ENCODE measurements around the gene ZKSCAN3. TPM values are rescaled to one million over a fixed set of nuclear protein-coding genes. Genes with fewer than 3 reads are reported as not detected.
A peak's percentile ranks its signal among the peaks of the same experiment; 100 is the strongest.
"Not testable (repeated sequence)": the region's sequence is repeated elsewhere in the genome, so short reads cannot be mapped to it uniquely, and the experiment has no call there.

ZKSCAN3 gene
- polyA plus RNA-seq, 1 donor from 2014 or later: 1.9 TPM

GRCh38 chr6:28354688-28355554, 5.2 kb downstream of the ZKSCAN3 start:
- Mint-ChIP-seq H3K9me3 (no peaks in the 10 kb centered on the region), H3K4me3 (peak overlapping the region in 3 of 4 donors; percentile 76 to 99 (median 99)), H3K4me1 (peaks cover 26 to 28% (median 28%) of the 10 kb centered on the region in 3 donors), H3K27ac (peak overlapping the region in 1 of 3 donors; percentile 59), H3K27me3 (no peaks in the 10 kb centered on the region), H3K36me3 (no peaks in the 10 kb centered on the region)

DNA sequence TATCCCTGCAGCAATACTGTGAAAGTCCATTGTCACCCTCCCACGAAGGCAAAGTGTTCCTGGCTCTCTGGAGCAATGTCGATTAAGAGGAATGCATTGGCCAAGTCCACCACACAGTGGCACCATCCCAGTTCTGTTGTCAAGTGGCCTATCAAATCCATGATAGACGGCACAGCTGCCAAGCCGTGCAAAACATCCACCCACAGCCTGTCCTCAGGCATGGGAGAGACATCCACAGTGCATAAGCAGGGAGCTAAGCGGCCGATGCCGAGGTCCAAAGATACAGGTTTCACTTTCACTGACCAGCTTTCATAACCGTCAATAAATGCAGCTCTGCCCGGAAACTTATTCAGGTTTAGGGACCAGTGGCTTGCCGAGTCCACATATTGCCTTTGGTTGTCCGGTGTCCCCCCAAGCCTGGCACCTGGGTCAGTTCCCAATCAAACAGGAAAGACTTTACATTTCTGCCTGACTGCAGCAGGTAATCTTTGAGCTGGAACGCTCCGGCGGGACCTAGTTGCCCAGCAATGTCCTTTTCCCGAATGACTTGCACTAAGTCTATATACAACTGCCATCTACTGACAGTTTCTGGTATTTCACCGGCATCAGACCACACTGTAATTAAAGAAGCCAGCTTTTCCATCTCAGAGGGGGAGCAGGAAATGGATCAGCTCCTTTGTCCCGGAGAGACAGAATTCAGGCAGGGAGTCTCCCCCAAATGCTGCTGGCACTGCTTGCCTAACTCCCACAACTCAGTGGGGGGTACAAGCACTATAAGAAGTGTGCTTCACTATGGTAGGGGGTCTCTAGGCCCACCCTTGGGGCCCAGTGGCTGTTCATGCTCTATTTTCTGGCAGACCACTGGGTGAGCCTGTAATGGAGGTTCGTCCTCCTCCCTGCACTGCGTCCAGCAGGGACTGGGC, 6.3 kb downstream of the ZKSCAN3 start:
- Mint-ChIP-seq H3K27me3 (no peaks in the 10 kb centered on the region), H3K4me1 (peaks cover 17 to 18% (median 18%) of the 10 kb centered on the region in 3 donors), H3K9me3 (no peaks in the 10 kb centered on the region), H3K4me3 (peak overlapping the region; percentile 76 to 99 (median 94)), H3K27ac (peak overlapping the region in 2 of 3 donors; percentile 59 to 60), H3K36me3 (peaks cover 2% of the 10 kb centered on the region)

GRCh38 chr6:28356666-28357020, 6.9 kb downstream of the ZKSCAN3 start:
- no peak overlapping the region for H3K4me3 Mint-ChIP-seq
- H3K9me3 Mint-ChIP-seq: no peaks in the 10 kb centered on the region
- no peak overlapping the region for H3K27ac Mint-ChIP-seq
- peaks cover 13 to 17% (median 15%) of the 10 kb centered on the region in 3 donors for H3K4me1 Mint-ChIP-seq
- H3K27me3 Mint-ChIP-seq: no peaks in the 10 kb centered on the region
- H3K36me3 Mint-ChIP-seq: peaks cover 7% of the 10 kb centered on the region

GRCh38 chr6:28357036-28357435, 7.3 kb downstream of the ZKSCAN3 start:
- H3K9me3 Mint-ChIP-seq: no peaks in the 10 kb centered on the region
- peaks cover 7% of the 10 kb centered on the region for H3K36me3 Mint-ChIP-seq
- no peak overlapping the region for H3K4me3 Mint-ChIP-seq
- H3K4me1 Mint-ChIP-seq: peaks cover 12 to 16% (median 12%) of the 10 kb centered on the region in 3 donors
- H3K27ac Mint-ChIP-seq: no peak overlapping the region
- no peaks in the 10 kb centered on the region for H3K27me3 Mint-ChIP-seq

DNA sequence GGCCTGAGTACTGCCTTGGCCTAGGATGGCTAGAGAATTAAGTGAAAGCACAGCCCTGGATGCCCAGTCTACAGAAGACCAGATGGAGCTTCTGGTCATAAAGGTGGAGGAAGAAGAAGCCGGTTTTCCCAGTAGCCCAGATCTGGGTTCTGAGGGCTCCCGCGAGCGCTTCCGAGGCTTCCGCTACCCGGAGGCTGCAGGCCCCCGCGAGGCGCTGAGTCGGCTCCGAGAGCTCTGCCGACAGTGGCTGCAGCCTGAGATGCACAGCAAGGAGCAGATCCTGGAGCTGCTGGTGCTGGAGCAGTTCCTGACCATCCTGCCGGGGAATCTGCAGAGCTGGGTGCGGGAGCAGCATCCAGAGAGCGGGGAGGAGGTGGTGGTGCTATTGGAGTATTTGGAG, 9.8 kb downstream of the ZKSCAN3 start:
- H3K4me3 Mint-ChIP-seq, H3K27ac Mint-ChIP-seq, H3K9me3 Mint-ChIP-seq, H3K27me3 Mint-ChIP-seq: not testable (repeated sequence)
- H3K36me3 Mint-ChIP-seq: peaks cover 12% of the 10 kb centered on the region
- peaks cover 10 to 11% (median 11%) of the 10 kb centered on the region in 3 donors for H3K4me1 Mint-ChIP-seq

DNA sequence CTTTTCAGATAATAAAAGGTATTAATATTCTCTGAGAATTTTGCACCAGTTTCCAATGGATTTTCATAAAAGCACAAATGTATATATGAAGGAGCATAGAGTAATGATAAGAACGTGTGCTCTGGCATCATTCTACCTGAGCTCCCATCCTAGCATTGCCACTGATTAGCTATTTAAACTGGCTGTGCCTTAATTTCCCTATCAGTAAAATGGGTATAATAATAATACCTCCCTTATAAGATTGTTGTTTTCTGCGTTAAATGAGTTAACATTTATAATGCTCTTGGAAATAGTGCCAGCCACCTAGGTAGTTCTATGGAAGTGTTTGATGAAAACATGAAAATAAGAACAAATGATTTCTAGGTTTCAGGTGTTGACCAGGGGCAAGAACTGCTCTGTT, 11.2 kb downstream of the ZKSCAN3 start:
- H3K27ac Mint-ChIP-seq: no peak overlapping the region
- no peaks in the 10 kb centered on the region for H3K9me3 Mint-ChIP-seq
- H3K4me1 Mint-ChIP-seq: peaks cover 3 to 5% (median 4%) of the 10 kb centered on the region in 3 donors
- H3K27me3 Mint-ChIP-seq: no peaks in the 10 kb centered on the region
- H3K36me3 Mint-ChIP-seq: peaks cover 18% of the 10 kb centered on the region
- H3K4me3 Mint-ChIP-seq: no peak overlapping the region

GRCh38 chr6:28365590-28365989, 15.8 kb downstream of the ZKSCAN3 start:
- H3K27ac Mint-ChIP-seq, H3K27me3 Mint-ChIP-seq, H3K9me3 Mint-ChIP-seq: not testable (repeated sequence)
- Mint-ChIP-seq H3K36me3 (peaks cover 20% of the 10 kb centered on the region), H3K4me1 (peaks cover 10 to 15% (median 10%) of the 10 kb centered on the region in 3 donors), H3K4me3 (peak overlapping the region in 2 of 4 donors; percentile 18 to 49)

GRCh38 chr6:28368522-28368921, 18.8 kb downstream of the ZKSCAN3 start:
- H3K27ac Mint-ChIP-seq: no peak overlapping the region
- H3K27me3 Mint-ChIP-seq: peaks cover 1% of the 10 kb centered on the region
- H3K36me3 Mint-ChIP-seq: peaks cover 9% of the 10 kb centered on the region
- H3K9me3 Mint-ChIP-seq: no peaks in the 10 kb centered on the region
- peaks cover 18 to 22% (median 22%) of the 10 kb centered on the region in 3 donors for H3K4me1 Mint-ChIP-seq
- H3K4me3 Mint-ChIP-seq: no peak overlapping the region

DNA sequence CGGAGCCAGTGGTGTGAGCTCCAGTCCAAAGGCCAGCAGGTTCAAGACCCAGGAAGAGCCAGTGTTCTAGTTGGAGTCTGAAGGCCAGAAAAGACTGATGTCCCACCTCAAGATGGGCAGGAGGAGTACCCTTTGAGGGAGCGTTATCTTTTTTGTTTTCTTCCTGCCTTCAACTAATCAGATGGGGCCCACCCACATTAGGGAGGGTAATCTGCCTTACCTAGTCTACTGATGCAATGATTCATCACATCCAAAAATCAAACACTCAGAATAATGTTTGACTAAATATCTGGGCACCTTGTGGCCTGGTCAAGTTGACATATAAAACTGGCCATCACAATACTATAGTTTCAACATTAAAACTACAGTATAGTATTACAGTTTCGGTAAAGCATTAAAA, 19.7 kb downstream of the ZKSCAN3 start:
- peaks cover 18 to 22% (median 22%) of the 10 kb centered on the region in 3 donors for H3K4me1 Mint-ChIP-seq
- no peak overlapping the region for H3K4me3 Mint-ChIP-seq
- peaks cover 9% of the 10 kb centered on the region for H3K36me3 Mint-ChIP-seq
- H3K9me3 Mint-ChIP-seq: no peaks in the 10 kb centered on the region
- H3K27ac Mint-ChIP-seq: no peak overlapping the region
- H3K27me3 Mint-ChIP-seq: peaks cover 1% of the 10 kb centered on the region

GRCh38 chr6:28370440-28370839, 20.7 kb downstream of the ZKSCAN3 start:
- peaks cover 1% of the 10 kb centered on the region for H3K27me3 Mint-ChIP-seq
- H3K9me3 Mint-ChIP-seq: no peaks in the 10 kb centered on the region
- H3K36me3 Mint-ChIP-seq: peaks cover 8% of the 10 kb centered on the region
- H3K4me3 Mint-ChIP-seq: no peak overlapping the region
- H3K4me1 Mint-ChIP-seq: peaks cover 18 to 25% (median 22%) of the 10 kb centered on the region in 3 donors
- no peak overlapping the region for H3K27ac Mint-ChIP-seq

GRCh38 chr6:28371280-28371679, 21.5 kb downstream of the ZKSCAN3 start:
- peaks cover 1% of the 10 kb centered on the region for H3K27me3 Mint-ChIP-seq
- peaks cover 8% of the 10 kb centered on the region for H3K36me3 Mint-ChIP-seq
- peak overlapping the region in 1 of 4 donors; percentile 70 for H3K4me3 Mint-ChIP-seq
- H3K4me1 Mint-ChIP-seq: peaks cover 18 to 25% (median 22%) of the 10 kb centered on the region in 3 donors
- no peaks in the 10 kb centered on the region for H3K9me3 Mint-ChIP-seq
- H3K27ac Mint-ChIP-seq: peak overlapping the region in 2 of 3 donors; percentile 63 to 70

DNA sequence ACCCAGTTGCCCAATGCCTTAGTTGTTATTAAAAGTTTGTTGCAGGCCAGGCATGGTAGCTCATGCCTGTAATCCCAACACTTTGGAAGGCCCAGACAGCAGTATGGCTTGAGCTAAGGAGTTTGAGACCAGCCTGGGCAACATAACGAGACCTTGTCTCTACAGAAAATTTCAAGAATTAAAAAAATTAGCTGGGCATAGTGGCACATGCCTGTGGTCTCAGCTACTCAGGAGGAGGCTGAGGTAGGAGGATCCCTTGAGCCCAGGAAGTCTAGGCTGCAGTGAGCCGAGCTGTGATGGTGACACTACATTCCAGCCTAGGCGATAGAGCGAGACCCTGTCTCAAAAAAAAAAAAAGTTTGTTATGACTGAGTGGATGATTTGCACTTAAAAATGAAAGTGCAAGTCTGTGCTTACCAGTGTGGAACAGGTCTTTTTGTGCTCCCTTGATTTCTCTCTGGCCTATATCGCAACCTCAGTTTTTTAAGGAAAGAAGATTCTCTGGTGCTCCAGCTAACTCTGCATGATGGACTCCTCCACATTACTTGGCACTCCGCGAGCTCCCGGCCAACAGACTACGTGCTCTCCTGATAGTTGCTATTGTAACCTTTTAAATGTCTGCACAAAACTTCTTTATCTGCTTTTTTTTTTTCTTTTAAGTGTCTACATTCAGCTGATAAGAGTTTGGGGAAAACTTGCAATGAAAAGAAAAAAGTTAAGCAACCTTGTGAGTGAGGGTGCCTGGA, 22.1 kb downstream of the ZKSCAN3 start:
- Mint-ChIP-seq H3K27ac (peak overlapping the region; percentile 70 to 96 (median 74)), H3K27me3 (peaks cover 1% of the 10 kb centered on the region), H3K4me3 (peak overlapping the region in 2 of 4 donors; percentile 70 to 88), H3K36me3 (peaks cover 8% of the 10 kb centered on the region), H3K9me3 (no peaks in the 10 kb centered on the region), H3K4me1 (peaks cover 18 to 25% (median 22%) of the 10 kb centered on the region in 3 donors)

DNA sequence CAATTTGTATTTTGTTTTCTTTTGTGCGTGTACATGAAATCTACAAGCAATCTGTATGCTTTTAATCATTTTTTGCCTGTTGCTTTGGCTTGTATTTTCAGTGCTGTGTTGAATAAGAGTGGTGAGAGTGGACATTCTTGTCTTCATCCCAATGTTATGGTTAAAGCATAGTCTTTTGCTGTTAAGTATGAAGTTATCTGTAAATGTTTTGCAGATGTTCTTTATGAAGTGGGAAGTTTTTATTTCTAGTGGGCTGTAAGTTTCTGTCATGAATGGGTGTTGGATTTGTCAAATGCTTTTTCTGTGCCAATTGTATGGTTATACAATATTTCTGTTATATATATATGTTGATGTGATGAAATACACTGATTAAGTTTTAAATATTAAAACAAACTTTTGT, 24.2 kb downstream of the ZKSCAN3 start:
- no peak overlapping the region for H3K4me3 Mint-ChIP-seq
- H3K27ac Mint-ChIP-seq: no peak overlapping the region
- H3K36me3 Mint-ChIP-seq: peaks cover 12% of the 10 kb centered on the region
- H3K9me3 Mint-ChIP-seq: no peaks in the 10 kb centered on the region
- H3K4me1 Mint-ChIP-seq: peaks cover 5 to 15% (median 12%) of the 10 kb centered on the region in 3 donors
- H3K27me3 Mint-ChIP-seq: peaks cover 1% of the 10 kb centered on the region

- H3K4me1 Mint-ChIP-seq: peaks cover 1 to 16% (median 8%) of the 10 kb centered on the region in 3 donors
- no peak overlapping the region for H3K27ac Mint-ChIP-seq
- H3K27me3 Mint-ChIP-seq: no peaks in the 10 kb centered on the region
- H3K36me3 Mint-ChIP-seq: peaks cover 29% of the 10 kb centered on the region
- H3K9me3 Mint-ChIP-seq: no peaks in the 10 kb centered on the region
- H3K4me3 Mint-ChIP-seq: peak overlapping the region in 1 of 4 donors; percentile 17
Observed at GRCh38 chr6:28377879-28378278, 28.1 kb downstream of the ZKSCAN3 start.
